Measurements from ENCODE around the gene PLEK. TPM values are rescaled to one million over a fixed set of nuclear protein-coding genes. Genes with fewer than 3 reads are reported as not detected.

The PLEK gene
- total and polyA plus RNA-seq, 9 of the 15 experiments (the other 6 are each of a cell fraction or from before 2014, with no cell fraction given): 0.14 to 1.2 (median 0.36) TPM

DNA sequence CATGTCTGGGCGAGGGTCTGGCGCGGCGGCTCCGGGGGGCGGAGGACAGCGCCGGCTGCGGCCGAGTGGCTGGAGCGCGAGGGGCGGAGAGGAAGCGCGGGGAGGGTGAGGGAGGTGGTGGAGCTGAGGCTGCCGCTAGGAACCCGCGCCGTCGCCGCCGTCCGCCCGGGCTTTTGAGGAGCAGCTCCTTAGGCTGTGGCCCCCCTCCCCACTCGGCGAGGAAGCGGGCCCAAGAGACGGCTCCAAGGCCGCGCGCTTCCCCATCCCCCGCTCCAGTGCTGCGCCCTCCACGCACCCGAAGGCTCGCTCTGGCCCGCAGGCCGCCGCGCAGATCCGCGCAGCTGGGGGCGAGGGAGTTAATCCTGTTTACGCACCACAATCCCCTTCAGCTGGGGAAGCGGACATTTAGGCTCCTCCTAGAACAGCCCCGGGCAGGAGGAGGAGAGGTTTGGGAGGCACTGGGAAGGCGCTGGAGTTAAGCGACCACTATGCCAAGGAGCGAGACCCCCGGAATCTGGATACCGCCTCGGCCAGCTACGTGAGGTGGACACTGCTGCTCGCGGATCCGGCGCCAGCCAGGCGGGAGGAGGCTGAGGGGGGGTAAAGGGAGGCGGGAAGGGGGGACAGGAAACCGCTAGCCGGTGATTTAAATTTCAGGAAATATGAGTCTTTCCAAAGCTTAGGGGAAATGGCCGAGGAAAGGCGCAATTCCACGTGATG is 45.5 kb upstream of the PLEK start, which contains the start of gene CNRIP1:
Gene CNRIP1 (minus strand): TSS at position 552 of the 720 bp plus-strand sequence. CDS start 549 bp downstream, at position 3.
- peak within 1 kb of the TSS; percentile 45 for H3K4me3 ChIP-seq
- H3K4me1 ChIP-seq (replicated peaks in 1 of 2; ENCODE audit: control insufficient read depth in 2 of 2, insufficient read depth in 2 of 2, low read length in 2 of 2): peaks cover 0 to 15% of the 10 kb centered on the region in 2 experiments; a peak in 2 of 5 replicates
- H2AFZ ChIP-seq (ENCODE audit: low read depth, low read length): peak within 1 kb of the TSS; percentile 88
- no peaks in the 10 kb centered on the region for H3K79me2 ChIP-seq (ENCODE audit: control insufficient read depth, insufficient read depth, low read length)
- H3K27me3 ChIP-seq (ENCODE audit: control insufficient read depth in 2 of 2, insufficient read depth in 2 of 2, low read length in 2 of 2): no peaks in the 10 kb centered on the region
- ChIA-PET POLR2A (interaction anchor here (1.1 to 1.7 kb wide), 5 partner anchors 10 to 122 kb away, joined by 4 to 13 read pairs (median 5); no protein-coding TSS in a partner anchor), CTCF (ENCODE audit: low intra/inter-chr PET ratio) (no interaction called here)
- ATAC-seq (peak; percentile 82), FAIRE-seq (no peak), DNase-seq (ENCODE audit: extremely low read depth in 1 of 4, low spot score in 3 of 4) (peak; percentile 16 to 41 (median 26))
- in situ Hi-C loops (cut with MboI): no loop called here
- no peaks in the 10 kb centered on the region for H3K9me3 ChIP-seq (replicated peaks; ENCODE audit: control insufficient read depth, insufficient read depth, low read depth, low read length)
- peak within 1 kb of the TSS; percentile 72 for H3K4me2 ChIP-seq (ENCODE audit: insufficient read depth, low read length)
- intact Hi-C loops (cut with micrococcal nuclease): no loop called here
- 23% methylated on average over 36 of the region's 64 CpGs for WGBS (ENCODE audit: insufficient coverage, low coverage, missing lambda C conversion rate)
- no peaks in the 10 kb centered on the region for H4K20me1 ChIP-seq (replicated peaks; ENCODE audit: control insufficient read depth, insufficient read depth, low read length)
- peak within 1 kb of the TSS; percentile 43; the same call in 1 of the 3 replicates for H3K27ac ChIP-seq (ENCODE audit: extremely low read depth, low read depth, low read length)
- BruUV-seq (replicated peaks): no TSS peak
- H3K36me3 ChIP-seq (ENCODE audit: control insufficient read depth, insufficient read depth, low read length): no peaks in the 10 kb centered on the region
- peak within 1 kb of the TSS; percentile 44 to 88; a peak in 3 of 4 replicates for H3K9ac ChIP-seq (ENCODE audit: insufficient read depth in 1 of 2, low read depth in 2 of 2, low read length in 2 of 2)
- H3K9me1 ChIP-seq (ENCODE audit: control insufficient read depth, insufficient read depth, low read length): no peaks in the 10 kb centered on the region
- TF ChIP-seq HDAC6 (IDR thresholded peaks at IDR 0.05; ENCODE audit: low read depth, low read length) (no peak), CXXC5 (CRISPR knock-in tag; IDR thresholded peaks at IDR 0.05) (peak; percentile 48), GABPA (tag; conservative IDR thresholded peaks at IDR 0.05; ENCODE audit: low read depth) (peak; percentile 56; the same call in 1 of the 2 replicates), NR2C2 (CRISPR knock-in tag; IDR thresholded peaks at IDR 0.05) (no peak), NR2C2 (tag; IDR thresholded peaks at IDR 0.05) (peak; percentile 14; the same call in 1 of the 2 replicates), MAZ (CRISPR knock-in tag; conservative IDR thresholded peaks at IDR 0.05 in 1 of 2, IDR thresholded peaks at IDR 0.05 in 1 of 2) (peak in 1 of 2 experiments; percentile 42; a peak in 1 of 4 replicates), E2F6 (IDR thresholded peaks at IDR 0.05; ENCODE audit: borderline replicate concordance in 1 of 2, extremely low read depth in 1 of 2, insufficient read depth in 1 of 2, insufficient read length in 1 of 2, low read depth in 1 of 2, low read length in 1 of 2, poor library complexity in 1 of 2, severe bottlenecking in 1 of 2) (peak in 1 of 2 experiments; percentile 26), ATF1 (CRISPR knock-in tag; IDR thresholded peaks at IDR 0.05) (no peak), ATF1 (tag; IDR thresholded peaks at IDR 0.05) (0 out of 2 replicates have a peak, but pooled peaks have one; percentile 6), MAX (CRISPR knock-in tag; IDR thresholded peaks at IDR 0.05) (peak; percentile 46; the same call in 1 of the 2 replicates), POLR2G (IDR thresholded peaks at IDR 0.05; ENCODE audit: low read depth, low read length) (peak; percentile 75), RBFOX2 (IDR thresholded peaks at IDR 0.05; ENCODE audit: low read depth, low read length) (peak; percentile 69), DEAF1 (CRISPR knock-in tag; IDR thresholded peaks at IDR 0.05) (no peak), TEAD1 (CRISPR knock-in tag; IDR thresholded peaks at IDR 0.05) (0 out of 4 replicates have a peak, but pooled peaks of 1 of the 2 experiments have one; percentile 48)
- TF ChIP-seq, protein P1, sequence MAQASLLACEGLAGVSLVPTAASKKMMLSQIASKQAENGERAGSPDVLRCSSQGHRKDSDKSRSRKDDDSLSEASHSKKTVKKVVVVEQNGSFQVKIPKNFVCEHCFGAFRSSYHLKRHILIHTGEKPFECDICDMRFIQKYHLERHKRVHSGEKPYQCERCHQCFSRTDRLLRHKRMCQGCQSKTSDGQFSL (CRISPR knock-in tag; IDR thresholded peaks at IDR 0.05): no peak
- TF ChIP-seq, protein P1 (tag; IDR thresholded peaks at IDR 0.05): 0 out of 4 replicates have a peak, but pooled peaks of 1 of the 2 experiments have one; percentile 28
